ENCODE results near the gene ZNF627. TPM values are rescaled to one million over a fixed set of nuclear protein-coding genes. Genes with fewer than 3 reads are reported as not detected.
"Not testable (repeated sequence)": the region's sequence is repeated elsewhere in the genome, so short reads cannot be mapped to it uniquely, and the experiment has no call there.

The ZNF627 gene
- total RNA-seq, 3 donors from 2014 or later: 2.6 to 3.5 (median 3.4) TPM

DNA sequence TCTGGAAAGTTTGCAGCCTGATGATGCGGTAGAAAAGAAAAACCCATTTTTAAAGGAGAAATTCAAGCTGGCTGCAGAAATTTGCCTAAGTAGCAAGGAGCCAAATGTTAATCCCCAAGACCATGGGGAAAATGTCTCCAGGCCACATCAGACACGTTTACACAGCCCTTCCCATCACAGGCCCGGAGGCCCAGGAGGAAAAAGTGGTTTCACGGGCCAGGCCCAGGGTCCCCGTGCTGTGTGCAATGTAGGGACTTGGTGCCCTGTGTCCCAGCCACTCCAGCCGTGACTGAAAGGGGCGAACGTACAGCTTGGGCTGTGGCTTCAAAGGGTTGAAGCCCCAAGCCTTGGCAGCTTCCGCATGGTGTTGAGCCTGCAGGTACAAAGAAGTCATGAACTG is 35.9 kb downstream of the ZNF627 start:
- Mint-ChIP-seq H3K36me3 (ENCODE audit: insufficient read depth) (peaks cover 2% of the 10 kb centered on the region), H3K27me3 (ENCODE audit: low read depth) (peaks cover 9% of the 10 kb centered on the region), H3K9me3 (peaks cover 14% of the 10 kb centered on the region), H3K4me3 (no peak overlapping the region), H3K4me1 (ENCODE audit: low read depth) (no peaks in the 10 kb centered on the region)
- ATAC-seq (no peak), DNase-seq (no peak)

DNA sequence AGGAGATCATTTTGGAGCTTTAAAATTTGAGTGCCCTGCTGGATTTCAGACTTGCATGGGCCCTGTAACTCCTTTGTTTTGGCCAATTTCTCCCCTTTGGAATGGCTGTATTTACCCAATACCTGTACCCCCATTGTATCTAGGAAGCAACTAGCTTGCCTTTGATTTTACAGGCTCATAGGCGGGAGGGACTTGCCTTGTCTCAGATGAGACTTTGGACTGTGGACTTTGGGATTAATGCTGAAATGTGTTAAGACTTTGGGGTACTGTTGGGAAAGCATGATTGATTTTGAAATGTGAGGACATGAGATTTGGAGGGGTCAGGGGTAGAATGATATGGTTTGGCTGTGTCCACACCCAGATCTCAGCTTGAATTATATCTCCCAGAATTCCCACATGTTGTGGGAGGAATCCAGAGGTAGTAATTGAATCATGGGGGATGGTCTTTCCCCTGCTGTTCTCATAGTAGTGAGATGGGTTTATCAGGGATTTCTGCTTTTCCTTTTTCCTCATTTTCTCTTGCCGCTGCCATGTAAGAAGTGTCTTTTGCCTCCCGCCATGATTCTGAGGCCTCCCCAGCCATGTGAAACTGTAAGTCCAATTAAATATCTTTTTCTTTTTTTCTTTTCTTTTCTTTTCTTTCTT is 36.9 kb downstream of the ZNF627 start:
- H3K36me3 Mint-ChIP-seq (ENCODE audit: insufficient read depth); DNase-seq; H3K4me1 Mint-ChIP-seq (ENCODE audit: low read depth); ATAC-seq; H3K27me3 Mint-ChIP-seq (ENCODE audit: low read depth); H3K4me3 Mint-ChIP-seq: not testable (repeated sequence)
- H3K9me3 Mint-ChIP-seq: peaks cover 14% of the 10 kb centered on the region

DNA sequence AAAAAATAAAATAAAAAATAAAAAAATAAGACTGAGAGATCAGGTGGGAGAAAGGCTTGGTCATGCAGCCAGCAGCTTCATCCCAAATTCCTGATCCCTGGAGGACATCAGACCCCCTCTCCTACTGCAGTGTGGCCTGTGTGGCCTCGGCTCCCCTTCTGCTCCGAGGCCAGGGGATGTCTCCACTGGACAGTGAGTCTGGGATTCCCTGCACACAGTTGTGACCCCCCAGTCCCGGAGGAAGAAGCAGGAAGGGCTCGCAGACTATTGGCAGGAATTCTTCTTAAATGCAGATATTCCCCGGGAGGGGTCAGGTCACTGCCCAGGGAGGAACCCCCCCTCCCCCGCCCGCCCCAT is 41.9 kb downstream of the ZNF627 start:
- ATAC-seq (no peak), DNase-seq (no peak)
- Mint-ChIP-seq H3K9me3 (no peaks in the 10 kb centered on the region), H3K27me3 (ENCODE audit: low read depth) (peaks cover 15% of the 10 kb centered on the region), H3K4me3 (no peak overlapping the region), H3K36me3 (ENCODE audit: insufficient read depth) (no peaks in the 10 kb centered on the region), H3K4me1 (ENCODE audit: low read depth) (peaks cover 3% of the 10 kb centered on the region)

DNA sequence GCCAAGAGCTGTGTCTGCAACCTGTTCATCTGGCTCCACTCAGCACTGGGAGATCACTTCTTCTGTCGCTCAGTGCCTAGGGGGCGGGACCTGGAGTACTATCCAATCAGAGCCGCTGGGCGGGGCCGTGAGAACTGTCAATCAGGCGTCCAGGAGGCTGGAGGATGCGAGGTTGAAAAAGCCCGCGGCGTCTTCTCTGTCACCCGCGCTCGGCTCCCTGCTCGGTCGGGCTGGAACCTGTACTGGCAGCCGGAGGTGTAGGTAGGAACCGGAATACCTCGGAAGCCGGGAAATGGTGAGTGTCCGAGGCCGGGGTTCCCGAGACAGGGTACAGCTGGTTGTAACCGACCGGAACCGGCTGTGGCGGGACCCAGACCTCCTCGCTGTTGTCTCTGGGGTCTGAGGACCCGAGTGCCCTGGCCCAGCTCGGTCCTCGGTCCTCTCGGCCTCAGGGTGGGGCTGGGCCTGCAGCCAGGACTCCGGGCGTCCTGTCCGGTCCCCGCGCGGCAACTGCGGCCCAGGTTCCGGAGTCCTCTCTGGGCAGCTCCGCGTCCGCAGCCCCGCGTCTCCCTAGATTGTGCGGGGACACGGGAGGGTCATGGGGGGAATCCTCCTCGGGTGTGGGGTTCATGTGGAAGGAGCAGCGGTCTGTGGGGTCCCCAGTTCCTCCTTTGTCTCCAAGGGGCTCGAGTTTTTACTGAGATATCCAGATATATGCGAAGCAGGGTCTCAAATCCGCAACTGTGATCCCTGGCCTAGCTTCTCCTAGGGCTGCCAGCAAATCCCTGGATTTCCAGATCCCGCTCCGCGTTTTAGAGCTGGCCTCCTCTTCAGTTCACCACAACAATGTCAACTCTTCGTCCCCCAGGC is 42.6 kb downstream of the ZNF627 start:
- Mint-ChIP-seq H3K36me3 (ENCODE audit: insufficient read depth) (no peaks in the 10 kb centered on the region), H3K27me3 (ENCODE audit: low read depth) (peaks cover 15% of the 10 kb centered on the region), H3K9me3 (no peaks in the 10 kb centered on the region), H3K4me3 (peak overlapping the region; percentile 64), H3K4me1 (ENCODE audit: low read depth) (peaks cover 3% of the 10 kb centered on the region)
- ATAC-seq (peak; percentile 99 to 100), DNase-seq (peak; percentile 67)

DNA sequence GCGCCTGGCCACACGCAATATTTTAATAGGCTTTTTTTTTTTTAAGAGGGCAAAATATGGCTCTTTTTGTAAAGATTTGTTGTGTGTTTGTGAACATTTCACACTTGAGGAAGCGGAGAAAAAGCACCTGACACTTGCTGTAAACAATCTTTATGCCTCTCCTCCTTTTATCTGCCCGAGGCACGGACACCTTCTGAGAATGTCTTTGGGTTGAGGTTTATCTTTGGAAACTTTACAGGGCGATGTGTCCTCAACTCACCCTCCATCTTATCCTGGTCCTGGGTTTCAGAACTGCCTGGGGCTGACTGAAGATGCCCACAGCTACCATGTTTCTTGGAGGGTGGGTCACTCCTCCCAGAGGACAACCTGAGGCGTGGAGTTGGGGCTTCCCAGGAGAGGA is 44.0 kb downstream of the ZNF627 start:
- Mint-ChIP-seq H3K4me1 (ENCODE audit: low read depth) (peaks cover 3% of the 10 kb centered on the region), H3K36me3 (ENCODE audit: insufficient read depth) (no peaks in the 10 kb centered on the region), H3K9me3 (no peaks in the 10 kb centered on the region), H3K27me3 (ENCODE audit: low read depth) (peaks cover 15% of the 10 kb centered on the region), H3K4me3 (no peak overlapping the region)
- DNase-seq: no peak
- ATAC-seq: no peak

DNA sequence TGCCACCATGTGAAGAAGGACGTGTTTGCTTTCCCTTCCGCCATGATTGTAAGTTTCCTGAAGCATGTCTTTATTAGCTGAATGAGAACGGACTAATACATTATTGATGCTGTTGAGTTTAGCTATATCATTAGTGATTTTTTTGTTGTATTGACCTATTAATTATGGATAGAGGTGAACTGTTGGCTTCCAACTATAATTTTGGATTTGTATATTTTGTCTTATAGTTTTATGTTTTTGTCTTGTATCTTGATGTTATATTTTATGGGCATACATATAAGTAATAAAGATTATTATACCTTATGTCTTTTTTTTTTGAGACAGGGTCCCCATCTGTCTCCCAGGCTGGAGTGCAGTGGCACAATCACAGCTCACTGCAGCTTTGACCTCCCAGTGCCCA is 45.6 kb downstream of the ZNF627 start:
- ATAC-seq (no peak), DNase-seq (no peak)
- H3K27me3 Mint-ChIP-seq (ENCODE audit: low read depth): peaks cover 15% of the 10 kb centered on the region
- peaks cover 3% of the 10 kb centered on the region for H3K4me1 Mint-ChIP-seq (ENCODE audit: low read depth)
- H3K9me3 Mint-ChIP-seq: no peaks in the 10 kb centered on the region
- no peaks in the 10 kb centered on the region for H3K36me3 Mint-ChIP-seq (ENCODE audit: insufficient read depth)
- H3K4me3 Mint-ChIP-seq: no peak overlapping the region

DNA sequence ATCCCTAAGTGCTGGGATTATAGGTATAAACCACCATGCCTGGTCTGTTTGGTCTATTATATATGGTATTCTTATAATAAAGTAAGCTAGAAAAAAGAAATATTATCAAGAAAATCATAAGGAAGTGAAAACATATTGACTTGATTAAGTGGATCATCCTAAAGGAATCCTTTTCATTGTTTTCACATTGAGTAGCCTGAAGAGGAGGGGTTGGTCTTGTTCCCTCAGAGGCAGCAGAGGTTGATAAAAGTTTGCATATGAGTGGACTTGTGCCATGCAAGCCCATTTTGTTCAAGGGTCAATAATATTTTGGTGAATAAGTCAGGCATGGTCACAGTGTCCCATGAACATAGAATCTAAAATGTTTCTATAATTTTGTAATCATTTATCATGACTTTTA is 52.7 kb downstream of the ZNF627 start:
- no peaks in the 10 kb centered on the region for H3K4me1 Mint-ChIP-seq (ENCODE audit: low read depth)
- H3K4me3 Mint-ChIP-seq: no peak overlapping the region
- DNase-seq (no peak), ATAC-seq (no peak)
- peaks cover 21% of the 10 kb centered on the region for H3K9me3 Mint-ChIP-seq
- no peaks in the 10 kb centered on the region for H3K27me3 Mint-ChIP-seq (ENCODE audit: low read depth)
- no peaks in the 10 kb centered on the region for H3K36me3 Mint-ChIP-seq (ENCODE audit: insufficient read depth)

DNA sequence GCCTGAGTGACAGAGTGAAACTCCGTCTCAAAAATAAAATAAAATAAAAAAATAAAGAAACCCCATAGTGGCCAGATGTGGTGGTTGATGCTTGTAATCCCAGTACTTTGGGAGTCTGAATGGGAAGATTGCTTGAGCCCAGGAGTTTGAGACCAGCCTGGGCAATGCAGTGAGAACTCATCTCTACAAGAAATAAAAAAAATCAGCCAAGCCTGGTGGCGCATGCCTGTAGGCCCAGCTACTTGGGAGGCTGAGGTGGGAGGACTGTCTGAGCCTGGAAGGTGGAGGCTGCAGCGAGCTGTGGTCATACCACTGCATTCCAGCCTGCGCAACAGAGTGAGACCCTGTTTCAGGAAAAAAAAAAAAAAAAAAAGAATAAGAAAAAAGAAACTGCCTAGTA is 53.8 kb downstream of the ZNF627 start:
- no peak for DNase-seq
- peaks cover 26% of the 10 kb centered on the region for H3K9me3 Mint-ChIP-seq

DNA sequence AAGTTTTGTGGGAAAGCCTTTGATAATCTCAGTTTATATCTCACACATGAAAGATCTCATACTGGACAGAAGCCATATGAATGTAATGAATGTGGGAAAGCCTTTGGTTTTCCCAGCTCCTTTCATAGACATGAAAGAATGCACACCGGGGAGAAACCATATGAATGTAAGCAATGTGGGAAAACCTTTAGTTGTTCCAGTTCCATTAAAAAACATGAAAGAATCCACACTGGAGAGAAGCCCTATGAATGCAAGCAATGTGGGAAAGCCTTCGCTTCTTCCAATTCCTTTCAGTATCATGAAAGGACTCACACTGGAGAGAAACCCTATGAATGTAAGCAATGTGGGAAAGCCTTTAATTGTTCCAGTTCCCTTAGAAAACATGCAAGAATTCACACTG is 54.8 kb downstream of the ZNF627 start:
- Mint-ChIP-seq H3K9me3 (peaks cover 26% of the 10 kb centered on the region), H3K4me1 (ENCODE audit: low read depth) (no peaks in the 10 kb centered on the region), H3K4me3 (no peak overlapping the region), H3K27me3 (ENCODE audit: low read depth) (no peaks in the 10 kb centered on the region), H3K36me3 (ENCODE audit: insufficient read depth) (no peaks in the 10 kb centered on the region)
- no peak for ATAC-seq
- DNase-seq: no peak

More for the DNA sequence above, 53.8 kb downstream of the ZNF627 start:
- Mint-ChIP-seq H3K4me3 (no peak overlapping the region), H3K36me3 (ENCODE audit: insufficient read depth) (no peaks in the 10 kb centered on the region), H3K4me1 (ENCODE audit: low read depth) (no peaks in the 10 kb centered on the region), H3K27me3 (ENCODE audit: low read depth) (no peaks in the 10 kb centered on the region)
- ATAC-seq: no peak

DNA sequence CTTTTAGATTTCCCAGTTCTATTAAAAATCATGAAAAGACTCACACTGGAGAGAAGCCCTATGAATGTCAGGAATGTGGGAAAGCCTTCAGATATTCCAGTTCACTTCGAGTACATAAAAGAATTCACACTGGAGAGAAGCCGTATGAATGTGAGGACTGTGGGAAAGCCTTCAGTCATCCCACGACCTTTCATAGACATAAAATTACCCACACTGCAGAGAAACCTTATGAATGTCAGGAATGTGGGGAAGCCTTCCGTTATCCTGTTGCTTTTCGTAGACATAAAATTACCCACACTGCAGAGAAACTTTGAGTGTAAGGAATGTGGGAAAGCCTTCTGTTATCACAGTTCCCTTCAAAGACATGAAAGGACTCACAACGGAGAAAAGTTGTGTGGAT is 55.2 kb downstream of the ZNF627 start:
- peaks cover 26% of the 10 kb centered on the region for H3K9me3 Mint-ChIP-seq
- no peaks in the 10 kb centered on the region for H3K27me3 Mint-ChIP-seq (ENCODE audit: low read depth)
- H3K4me1 Mint-ChIP-seq (ENCODE audit: low read depth): no peaks in the 10 kb centered on the region
- H3K36me3 Mint-ChIP-seq (ENCODE audit: insufficient read depth): no peaks in the 10 kb centered on the region
- no peak overlapping the region for H3K4me3 Mint-ChIP-seq
- DNase-seq (no peak), ATAC-seq (no peak)

DNA sequence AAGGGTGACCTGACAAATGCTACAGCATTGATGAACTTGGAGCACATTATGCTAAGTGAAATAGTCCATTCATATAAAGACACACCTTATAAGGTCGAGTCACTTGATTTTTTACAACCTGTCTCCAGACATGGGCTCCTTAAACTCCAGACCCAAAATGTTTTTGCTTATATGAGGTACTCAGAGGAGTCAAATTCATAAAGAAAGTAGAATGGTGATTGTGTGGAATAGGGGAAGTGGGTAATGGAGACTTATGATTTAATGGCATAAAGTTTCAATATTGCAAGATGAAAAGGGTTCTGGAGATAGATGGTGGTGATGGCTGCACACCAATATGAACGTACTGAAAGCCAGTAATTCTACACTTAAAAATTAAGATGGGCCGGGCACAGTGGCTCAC is 59.3 kb downstream of the ZNF627 start:
- H3K27me3 Mint-ChIP-seq (ENCODE audit: low read depth): peaks cover 3% of the 10 kb centered on the region
- peaks cover 25% of the 10 kb centered on the region for H3K9me3 Mint-ChIP-seq
- DNase-seq (no peak), ATAC-seq (no peak)
- H3K4me1 Mint-ChIP-seq (ENCODE audit: low read depth): no peaks in the 10 kb centered on the region
- no peak overlapping the region for H3K4me3 Mint-ChIP-seq
- no peaks in the 10 kb centered on the region for H3K36me3 Mint-ChIP-seq (ENCODE audit: insufficient read depth)

DNA sequence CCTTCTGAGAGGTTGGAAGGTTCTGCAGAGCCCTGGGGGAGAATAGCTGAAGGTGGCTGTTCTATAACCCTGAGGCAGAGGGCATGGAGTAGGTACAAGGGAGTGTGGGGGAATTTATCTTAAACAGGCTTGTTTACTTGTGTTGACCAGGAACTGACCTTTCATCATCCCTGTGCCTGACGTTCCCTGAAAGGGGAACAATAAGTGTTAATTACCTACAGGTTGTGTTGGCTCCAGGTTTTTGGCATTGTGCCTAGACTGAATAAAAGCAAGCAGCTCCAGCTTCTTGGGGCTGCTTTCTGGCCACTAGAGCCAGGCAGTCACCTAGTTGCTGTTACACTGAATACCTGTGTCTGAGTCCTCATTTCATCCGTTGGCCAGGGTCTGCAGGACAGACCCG is 60.0 kb downstream of the ZNF627 start:
- H3K36me3 Mint-ChIP-seq (ENCODE audit: insufficient read depth): no peaks in the 10 kb centered on the region
- H3K4me3 Mint-ChIP-seq: no peak overlapping the region
- peaks cover 18% of the 10 kb centered on the region for H3K9me3 Mint-ChIP-seq
- H3K4me1 Mint-ChIP-seq (ENCODE audit: low read depth): no peaks in the 10 kb centered on the region
- DNase-seq (no peak), ATAC-seq (no peak)
- peaks cover 3% of the 10 kb centered on the region for H3K27me3 Mint-ChIP-seq (ENCODE audit: low read depth)

DNA sequence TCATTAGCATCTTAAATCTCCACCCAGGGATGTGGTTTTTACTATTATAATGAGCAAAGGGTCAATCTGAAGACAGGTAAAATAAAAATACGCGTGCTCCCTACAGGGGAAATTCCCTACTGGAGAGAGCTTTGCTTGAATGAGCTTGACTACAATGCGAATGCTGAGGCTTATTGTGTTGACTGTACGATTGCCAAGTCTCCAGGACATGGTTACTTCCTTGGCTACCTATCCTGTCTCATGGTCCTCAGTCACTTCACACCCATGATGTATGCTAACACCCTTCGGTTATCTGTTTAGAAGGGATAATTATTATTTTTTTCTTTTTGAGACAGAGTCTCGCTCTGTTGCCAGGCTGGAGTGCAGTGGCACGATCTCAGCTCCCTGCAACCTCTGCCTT is 61.7 kb downstream of the ZNF627 start:
- Mint-ChIP-seq H3K4me1 (ENCODE audit: low read depth) (no peaks in the 10 kb centered on the region), H3K27me3 (ENCODE audit: low read depth) (peaks cover 3% of the 10 kb centered on the region), H3K36me3 (ENCODE audit: insufficient read depth) (no peaks in the 10 kb centered on the region), H3K4me3 (no peak overlapping the region), H3K9me3 (peaks cover 5% of the 10 kb centered on the region)
- ATAC-seq (no peak), DNase-seq (no peak)

DNA sequence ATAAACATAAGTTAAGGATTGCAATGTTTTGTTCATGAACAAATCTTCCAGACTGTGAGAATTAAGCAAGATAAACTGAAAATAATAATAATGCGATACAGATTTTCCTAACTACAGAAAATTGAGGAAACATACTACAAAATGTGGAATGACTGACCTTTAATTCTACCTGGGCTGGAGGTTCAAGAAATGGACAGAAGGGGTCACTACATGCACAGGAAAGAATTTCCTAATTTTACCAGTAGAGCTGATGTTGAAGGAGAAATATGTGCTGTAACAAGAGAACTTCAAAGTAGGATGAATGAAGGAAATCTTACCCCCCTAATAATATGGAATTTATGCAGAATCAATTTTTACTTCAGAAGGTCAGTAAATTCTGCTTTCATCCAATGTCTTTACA is 62.3 kb downstream of the ZNF627 start:
- no peak for ATAC-seq
- Mint-ChIP-seq H3K36me3 (ENCODE audit: insufficient read depth) (no peaks in the 10 kb centered on the region), H3K27me3 (ENCODE audit: low read depth) (peaks cover 3% of the 10 kb centered on the region)

DNA sequence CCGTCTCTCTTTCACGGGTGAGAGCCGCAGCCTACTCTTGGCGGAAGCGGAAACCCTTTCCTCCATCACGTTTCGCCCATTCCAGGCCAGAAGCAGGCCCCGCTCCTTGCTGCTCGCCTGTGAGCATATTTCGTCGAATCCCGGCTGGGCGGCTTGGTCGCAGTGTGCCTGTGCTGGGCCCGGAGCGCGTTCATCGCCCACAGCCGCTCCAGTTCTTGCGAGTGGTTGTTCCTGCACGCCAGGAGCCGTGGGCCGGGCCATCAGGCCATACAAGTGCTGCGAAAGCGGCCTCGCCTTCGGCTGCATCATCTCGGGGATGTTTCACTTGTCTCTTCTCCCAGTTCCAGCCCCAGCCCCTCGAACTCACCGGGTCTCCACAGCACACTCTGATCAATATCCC is 65.0 kb downstream of the ZNF627 start:
- Mint-ChIP-seq H3K27me3 (ENCODE audit: low read depth) (peaks cover 5% of the 10 kb centered on the region), H3K36me3 (ENCODE audit: insufficient read depth) (no peaks in the 10 kb centered on the region), H3K4me3 (no peak overlapping the region), H3K4me1 (ENCODE audit: low read depth) (no peaks in the 10 kb centered on the region), H3K9me3 (no peaks in the 10 kb centered on the region)
- DNase-seq (no peak), ATAC-seq (no peak)

More for the DNA sequence above, 62.3 kb downstream of the ZNF627 start:
- no peak for DNase-seq
- Mint-ChIP-seq H3K4me3 (no peak overlapping the region), H3K9me3 (peaks cover 5% of the 10 kb centered on the region), H3K4me1 (ENCODE audit: low read depth) (no peaks in the 10 kb centered on the region)
